ENCODE data around the gene TYROBP.
"Not testable (repeated sequence)": the region's sequence is repeated elsewhere in the genome, so short reads cannot be mapped to it uniquely, and the experiment has no call there.

The TYROBP gene

GRCh38 chr19:35931161-35931873, 23.2 kb upstream of the TYROBP start:
- peak; percentile 100 for DNase-seq

- DNase-seq = peak; percentile 62
Measured at GRCh38 chr19:35929876-35930275, 21.8 kb upstream of the TYROBP start.

- no peak for DNase-seq
Measured at GRCh38 chr19:35928507-35928906, 20.4 kb upstream of the TYROBP start.

DNA sequence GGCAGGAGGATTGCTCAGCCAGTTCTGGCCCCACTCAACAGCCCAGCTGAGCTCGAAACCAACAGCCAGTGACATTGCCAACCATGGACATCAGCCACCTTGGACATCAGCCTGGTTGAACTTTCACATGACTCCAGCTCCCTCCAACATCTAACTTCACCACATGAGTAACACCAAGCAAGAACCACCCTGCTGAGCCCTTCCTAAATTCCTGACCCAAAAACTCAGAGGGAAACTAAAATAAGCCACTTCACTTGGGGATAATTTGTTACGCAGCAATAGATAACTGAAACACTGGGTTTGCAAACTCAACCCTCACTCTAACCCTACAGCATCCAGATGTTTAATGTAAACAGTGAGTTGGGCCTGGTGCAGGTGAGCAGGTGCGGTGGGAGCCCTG, 17.4 kb upstream of the TYROBP start:
- DNase-seq = no peak

- DNase-seq = no peak
Measured at GRCh38 chr19:35921012-35921411, 12.9 kb upstream of the TYROBP start.

GRCh38 chr19:35919306-35919705, 11.2 kb upstream of the TYROBP start:
- no peak for DNase-seq

DNA sequence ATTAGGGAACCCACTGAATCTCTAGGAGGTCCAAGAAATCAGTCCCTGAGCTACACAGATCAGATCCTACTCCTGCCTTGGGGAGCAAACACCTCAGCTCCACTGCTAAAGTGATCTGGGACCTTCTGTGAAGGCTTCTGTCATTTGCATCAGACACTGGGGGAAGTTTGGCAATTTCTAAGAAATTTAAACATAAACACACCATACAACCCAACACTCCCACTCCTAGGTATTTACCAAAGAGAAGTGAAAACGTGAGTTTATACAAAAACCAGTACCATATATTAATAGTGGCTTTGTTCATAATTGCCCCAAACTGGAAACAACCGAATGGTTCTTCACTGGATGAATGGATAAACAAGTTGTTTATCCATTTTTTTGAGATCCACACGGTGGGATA, 7.3 kb upstream of the TYROBP start:
- no peak for DNase-seq

GRCh38 chr19:35913589-35913988, 5.5 kb upstream of the TYROBP start:
- no peak for DNase-seq

- no peak for DNase-seq
Measured at GRCh38 chr19:35911790-35912189, 3.7 kb upstream of the TYROBP start.

DNA sequence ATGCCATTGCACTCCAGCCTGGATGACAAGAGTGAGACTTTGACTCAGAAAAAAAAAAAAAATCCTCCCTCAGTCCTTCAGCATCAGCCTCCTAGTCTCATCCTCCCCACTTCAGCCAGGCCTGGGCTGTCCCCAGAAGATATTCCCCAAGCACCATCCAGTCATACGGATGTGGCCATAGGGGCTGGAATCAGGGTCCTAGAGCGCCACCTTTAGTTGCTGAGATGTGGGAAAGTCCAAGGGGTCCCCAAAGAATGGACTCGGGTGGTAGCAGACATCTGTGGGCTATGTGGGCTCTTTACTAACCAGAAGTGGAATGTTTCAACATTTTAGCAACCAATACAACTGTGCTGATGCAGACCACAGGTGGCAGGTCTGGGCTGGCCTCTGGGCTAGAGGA, 3.1 kb upstream of the TYROBP start:
- DNase-seq = no peak

DNA sequence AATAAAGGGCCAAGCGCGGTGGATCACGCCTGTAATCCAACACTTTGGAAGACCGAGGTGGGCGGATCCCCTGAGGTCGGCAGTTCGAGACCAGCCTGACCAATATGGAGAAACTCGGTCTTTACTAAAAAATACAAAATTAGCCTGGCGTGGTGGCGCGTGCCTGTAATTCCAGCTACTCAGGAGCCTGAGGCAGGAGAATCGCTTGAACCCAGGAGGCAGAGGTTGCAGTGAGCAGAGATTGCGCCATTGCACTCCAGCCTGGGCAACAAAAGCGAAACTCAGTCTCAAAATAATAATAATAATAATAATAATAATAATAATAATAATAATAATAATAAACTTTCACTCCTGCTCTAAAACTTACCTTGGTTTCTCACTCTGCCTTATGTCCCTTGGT, 2.3 kb upstream of the TYROBP start:
- not testable (repeated sequence) for DNase-seq

DNA sequence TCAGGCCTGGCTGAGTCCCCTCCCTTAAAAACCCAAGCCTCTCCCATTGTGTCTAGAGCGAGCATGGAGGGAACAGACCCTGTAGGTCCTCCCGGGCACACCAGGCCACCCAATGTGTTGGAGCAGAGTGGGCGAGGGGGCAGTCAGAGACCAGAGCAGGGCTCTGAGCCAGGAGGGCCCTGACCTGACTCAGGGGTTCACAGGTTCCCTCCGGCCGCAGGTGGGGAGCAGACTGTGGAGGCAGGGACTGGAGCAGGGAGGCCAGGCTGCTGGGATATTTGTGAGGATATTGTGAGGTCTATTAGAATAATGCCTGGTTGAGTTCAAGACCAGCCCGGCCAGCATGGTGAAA, 1.6 kb upstream of the TYROBP start:
- DNase-seq = no peak

DNA sequence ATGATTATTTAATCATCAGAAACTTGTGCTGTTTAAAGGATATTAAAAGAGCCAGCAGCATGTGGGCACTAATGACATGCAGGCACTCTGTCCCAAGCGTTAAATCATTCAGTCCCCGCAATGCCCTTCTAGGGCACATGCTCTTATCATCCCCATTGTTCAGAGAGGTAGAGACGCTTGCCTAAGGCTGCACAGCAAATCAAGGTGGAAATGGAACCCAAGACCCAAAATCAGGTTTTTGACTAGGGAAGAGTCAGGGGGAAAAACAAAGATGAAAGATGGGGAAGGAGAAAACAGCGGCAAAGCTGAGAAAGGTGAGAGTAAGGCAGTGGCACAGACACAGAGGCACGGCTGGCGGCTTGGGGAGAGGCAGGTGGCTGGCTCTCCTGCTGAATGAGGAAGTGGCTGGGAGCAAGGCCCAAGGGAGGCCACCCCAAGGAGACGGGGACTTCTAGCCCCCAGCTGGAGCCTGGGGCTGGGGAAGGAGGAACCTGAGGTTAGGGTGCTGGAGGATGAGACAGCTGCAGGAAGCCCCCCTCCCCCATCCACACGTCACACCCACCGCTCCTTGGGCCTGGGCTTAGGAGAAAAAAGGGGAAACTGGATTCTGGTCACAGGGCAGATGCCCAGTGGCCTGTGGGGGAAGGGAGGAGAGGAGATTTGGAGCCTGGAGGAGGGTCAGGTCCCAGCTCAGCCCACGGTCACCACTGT, 1.0 kb upstream of the TYROBP start:
- no peak for DNase-seq

- no peak for DNase-seq
Measured at GRCh38 chr19:35907377-35907745, 734 bp downstream of the TYROBP start.

GRCh38 chr19:35905178-35905727, 2.8 kb downstream of the TYROBP start:
- DNase-seq = no peak

- DNase-seq = no peak
Measured at GRCh38 chr19:35904311-35905068, 3.6 kb downstream of the TYROBP start.

GRCh38 chr19:35903550-35904179, 4.4 kb downstream of the TYROBP start:
- peak; percentile 95 for DNase-seq

DNA sequence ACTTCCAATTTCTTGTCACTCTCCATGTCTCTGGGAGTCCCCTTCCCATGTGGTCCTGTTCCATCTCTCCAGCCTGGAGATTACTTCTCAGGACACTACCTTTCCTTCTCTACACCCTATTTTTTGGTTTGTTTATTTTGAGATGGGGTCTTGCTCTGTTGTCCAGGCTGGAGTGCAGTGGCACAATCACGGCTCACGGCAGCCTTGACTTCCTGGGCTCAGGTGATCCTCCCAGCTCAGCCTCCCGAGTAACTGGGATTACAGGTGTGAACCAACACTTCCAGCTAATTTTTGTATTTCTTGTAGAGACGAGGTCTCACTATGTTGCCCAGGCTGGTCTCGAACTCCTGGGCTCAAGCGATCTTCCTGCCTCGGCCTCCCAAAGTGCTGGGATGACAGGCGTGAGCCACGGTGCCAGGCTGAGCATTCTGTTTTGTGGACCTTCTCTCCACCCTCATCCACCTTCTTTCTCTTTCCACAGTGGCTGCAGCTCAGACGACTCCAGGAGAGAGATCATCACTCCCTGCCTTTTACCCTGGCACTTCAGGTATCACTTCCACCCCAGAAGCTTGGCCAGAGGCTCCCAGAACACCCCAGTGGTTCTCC, 5.1 kb downstream of the TYROBP start:
- no peak for DNase-seq

DNA sequence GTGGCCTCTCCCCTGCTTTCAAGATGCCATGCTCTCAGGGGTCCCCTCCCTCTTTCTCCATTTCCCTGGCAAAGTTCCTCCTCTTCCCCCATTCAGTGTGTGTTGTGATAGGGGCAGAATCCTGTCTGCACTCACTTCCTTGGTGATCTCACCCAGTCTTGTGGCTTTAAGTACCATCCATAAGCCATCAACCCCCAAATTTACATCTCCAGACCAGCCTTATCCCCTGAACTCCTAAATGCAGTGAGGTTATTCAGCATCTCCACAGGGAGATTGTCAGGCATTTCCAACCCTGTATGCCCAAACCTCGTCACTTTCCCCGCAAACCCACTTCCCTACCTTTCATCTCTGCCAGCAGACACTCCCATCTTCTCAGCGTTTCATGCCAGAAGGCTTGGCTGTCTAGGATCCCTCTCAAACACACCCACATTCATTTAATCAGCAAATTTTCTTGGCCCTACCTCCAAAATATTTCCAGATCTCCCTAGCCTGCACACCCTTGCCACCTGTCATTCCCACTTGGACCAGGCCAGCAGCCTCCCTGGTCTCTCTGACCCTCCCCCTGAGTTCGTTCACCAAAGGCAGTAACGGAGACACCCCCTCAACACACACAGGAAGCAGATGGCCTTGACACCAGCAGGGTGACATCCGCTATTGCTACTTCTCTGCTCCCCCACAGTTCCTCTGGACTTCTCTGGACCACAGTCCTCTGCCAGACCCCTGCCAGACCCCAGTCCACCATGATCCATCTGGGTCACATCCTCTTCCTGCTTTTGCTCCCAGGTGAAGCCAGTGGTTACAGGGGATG, 6.0 kb downstream of the TYROBP start, which contains the start of gene HCST:
TSS of gene HCST (plus strand) at position 676 of the 808 bp plus-strand sequence. CDS start at position 741, 65 bp downstream.
- peak; percentile 59 for DNase-seq

GRCh38 chr19:35901055-35901644, 6.9 kb downstream of the TYROBP start:
- no peak for DNase-seq

DNA sequence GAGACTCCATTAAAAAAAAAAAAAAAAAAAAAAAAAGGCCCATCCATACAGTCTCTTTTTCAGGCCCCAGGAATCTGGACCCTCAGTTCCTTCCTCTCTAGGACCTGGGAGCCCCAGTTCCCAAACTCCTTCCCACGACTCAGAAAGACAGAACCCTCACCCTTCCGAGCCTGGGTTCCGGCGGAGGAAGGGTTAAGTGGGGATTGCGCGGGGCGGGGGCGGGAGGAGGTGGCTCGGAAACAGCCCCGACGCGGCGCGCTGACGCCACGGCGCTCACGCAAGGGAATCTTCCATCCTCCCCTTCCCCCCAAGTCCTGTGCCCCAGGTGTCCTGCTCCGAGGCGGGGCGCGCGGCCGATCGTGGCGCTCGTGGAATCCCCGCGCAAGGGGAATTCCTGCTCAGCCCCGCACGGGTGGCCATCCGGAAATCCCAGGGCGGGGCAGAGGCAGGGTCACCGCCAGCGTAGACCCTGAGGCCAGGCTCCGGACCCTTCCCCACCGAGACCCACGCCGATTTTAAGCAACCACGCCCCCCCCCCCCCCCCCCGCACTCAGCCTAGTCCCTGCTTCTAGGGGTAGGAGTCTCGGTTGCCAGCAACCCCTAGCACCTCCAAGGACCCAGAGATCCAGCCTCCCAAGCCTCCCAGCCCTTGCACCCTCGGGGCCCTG, 8.4 kb downstream of the TYROBP start:
- DNase-seq = peak; percentile 90

All from activated CD4-positive, alpha-beta T cell treated with anti-CD3 and anti-CD28 coated beads, Interleukin-2, amount 50 U/mL, for 16 hours (primary cell).